HG03039 (cell line): Measurements from ENCODE around the gene GPR83.
"Not testable (repeated sequence)": the region's sequence is repeated elsewhere in the genome, so short reads cannot be mapped to it uniquely, and the experiment has no call there.

Source experiments
- ATAC-seq: cut with Tn5 transposase; IDR thresholded peaks from one replicate; pipeline ENCODE4 v1.9.1; 2021; ENCODE audit warnings: mild to moderate bottlenecking, moderate library complexity; ENCODE audit not compliant: unreplicated experiment

GPR83 gene

GRCh38 chr11:94376841-94377240, 24.4 kb downstream of the GPR83 start:
- ATAC-seq: no peak

GRCh38 chr11:94370576-94370975, 30.6 kb downstream of the GPR83 start:
- ATAC-seq: not testable (repeated sequence)

GRCh38 chr11:94350850-94351563, 50.2 kb downstream of the GPR83 start:
- ATAC-seq: not testable (repeated sequence)

DNA sequence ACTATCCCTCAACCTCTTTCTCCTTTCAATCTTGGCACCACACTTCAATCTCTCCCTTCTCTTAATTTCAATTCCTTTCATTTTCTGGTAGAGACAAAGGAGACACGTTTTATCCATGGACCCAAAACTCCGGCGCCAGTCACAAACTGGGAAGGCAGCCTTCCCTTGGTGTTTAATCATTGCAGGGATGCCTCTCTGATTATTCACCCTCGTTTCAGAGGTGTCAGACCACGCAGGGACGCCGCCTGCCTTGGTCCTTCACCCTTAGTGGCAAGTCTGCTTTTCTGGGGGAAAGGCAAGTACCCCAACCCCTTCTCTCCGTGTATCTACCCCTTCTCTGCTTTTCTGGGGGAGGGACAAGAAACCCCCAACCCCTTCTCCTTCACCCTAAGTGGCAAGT, 54.9 kb downstream of the GPR83 start:
- not testable (repeated sequence) for ATAC-seq

- ATAC-seq: no peak
Observed at GRCh38 chr11:94343495-94343894, 57.7 kb downstream of the GPR83 start.

- ATAC-seq: no peak
Observed at GRCh38 chr11:94342250-94342649, 59.0 kb downstream of the GPR83 start.

DNA sequence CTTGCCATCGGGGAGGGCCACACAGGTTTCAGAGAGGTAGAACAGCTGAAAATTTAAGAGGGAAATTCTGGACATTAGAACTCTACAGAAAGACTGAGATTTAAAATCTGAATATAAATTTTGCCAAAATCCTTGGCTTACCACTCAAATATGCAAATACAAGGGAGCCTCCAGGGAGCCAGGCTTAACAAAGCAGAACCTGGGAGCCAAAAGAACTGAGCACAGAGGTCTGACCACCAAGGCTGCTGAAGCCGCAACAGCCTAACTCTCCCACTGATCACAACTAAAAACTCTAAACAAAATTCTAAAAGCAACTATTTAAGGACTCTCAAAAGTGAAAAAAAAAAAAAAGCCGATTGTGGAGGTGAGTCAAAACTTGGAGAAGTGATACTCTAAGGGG, 62.6 kb downstream of the GPR83 start:
- no peak for ATAC-seq

- no peak for ATAC-seq
Observed at GRCh38 chr11:94336033-94336432, 65.2 kb downstream of the GPR83 start.

- no peak for ATAC-seq
Observed at GRCh38 chr11:94332814-94333213, 68.4 kb downstream of the GPR83 start.

GRCh38 chr11:94330789-94331188, 70.4 kb downstream of the GPR83 start:
- ATAC-seq: no peak

DNA sequence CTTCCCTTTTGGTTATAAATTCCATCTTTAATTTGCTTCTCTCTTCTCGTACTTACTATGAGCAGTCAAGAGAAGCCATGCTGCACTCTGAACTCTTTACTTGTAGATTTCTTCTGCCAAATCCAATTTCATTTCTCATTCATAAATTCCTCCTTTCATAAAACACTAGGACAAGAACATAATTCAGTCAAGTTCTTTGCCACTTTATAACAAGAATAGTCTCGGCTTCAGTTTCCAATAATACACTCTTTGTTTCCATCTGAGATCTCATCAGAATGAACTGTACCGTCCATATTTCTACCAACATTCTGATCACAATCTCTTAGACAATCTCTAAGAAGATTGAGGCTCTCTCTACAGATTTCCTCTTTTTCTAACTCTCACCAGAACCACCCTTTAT, 71.7 kb downstream of the GPR83 start:
- no peak for ATAC-seq

GRCh38 chr11:94328587-94329080, 72.6 kb downstream of the GPR83 start:
- no peak for ATAC-seq
